ENCODE measurements around the gene ZNF653.

Gene ZNF653

DNA sequence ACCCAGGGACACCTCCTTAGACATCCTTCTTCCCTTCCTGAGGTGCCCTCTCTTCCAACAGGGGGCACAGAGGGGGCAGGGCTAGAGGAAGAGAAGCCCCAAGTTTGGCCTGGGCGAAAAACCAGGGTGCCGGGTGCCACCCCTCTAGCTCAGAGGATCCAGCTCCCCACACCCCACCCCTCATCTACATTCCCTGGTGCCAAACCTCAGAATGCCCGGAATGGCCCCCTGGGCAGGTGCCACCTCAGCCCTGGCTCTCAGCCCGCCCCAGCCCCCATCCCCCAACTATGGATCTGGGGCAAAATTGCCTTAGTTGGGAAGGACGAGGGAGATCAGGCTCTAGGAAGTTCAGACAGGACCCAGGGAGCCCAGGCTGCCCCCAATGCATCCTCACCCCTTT, 35.0 kb upstream of the ZNF653 start:
- no peak overlapping the region for H3K27ac ChIP-seq (ENCODE audit: insufficient read depth, low read depth, low read length, poor library complexity, severe bottlenecking)
- H3K4me1 ChIP-seq (ENCODE audit: control insufficient read depth, insufficient read depth, low read length), result peaks cover 17% of the 10 kb centered on the region
- no peaks in the 10 kb centered on the region for H3K9me3 ChIP-seq (ENCODE audit: control insufficient read depth, low read length)
- no peak overlapping the region for H3K4me3 ChIP-seq (ENCODE audit: insufficient read depth, low read depth, low read length)
- H3K36me3 ChIP-seq (ENCODE audit: control insufficient read depth, insufficient read depth, low read length), result no peaks in the 10 kb centered on the region
- WGBS, 2 experiments, result 90 to 93% methylated on average over 5 of the region's 5 CpGs
- no peaks in the 10 kb centered on the region for H3K27me3 ChIP-seq (ENCODE audit: control insufficient read depth, insufficient read depth, low read length, poor library complexity, severe bottlenecking)

GRCh38 chr19:11539495-11540365, 34.1 kb upstream of the ZNF653 start:
- WGBS, 2 experiments, result 10% methylated on average over 34 to 36 of the region's 36 CpGs
- H3K9me3 ChIP-seq (ENCODE audit: control insufficient read depth, low read length), result no peaks in the 10 kb centered on the region
- H3K4me1 ChIP-seq (ENCODE audit: control insufficient read depth, insufficient read depth, low read length), result peaks cover 17% of the 10 kb centered on the region
- peaks cover 1% of the 10 kb centered on the region for H3K27me3 ChIP-seq (ENCODE audit: control insufficient read depth, insufficient read depth, low read length, poor library complexity, severe bottlenecking)
- peak overlapping the region; percentile 36 for H3K4me3 ChIP-seq (ENCODE audit: insufficient read depth, low read depth, low read length)
- no peak overlapping the region for H3K27ac ChIP-seq (ENCODE audit: insufficient read depth, low read depth, low read length, poor library complexity, severe bottlenecking)
- no peaks in the 10 kb centered on the region for H3K36me3 ChIP-seq (ENCODE audit: control insufficient read depth, insufficient read depth, low read length)

DNA sequence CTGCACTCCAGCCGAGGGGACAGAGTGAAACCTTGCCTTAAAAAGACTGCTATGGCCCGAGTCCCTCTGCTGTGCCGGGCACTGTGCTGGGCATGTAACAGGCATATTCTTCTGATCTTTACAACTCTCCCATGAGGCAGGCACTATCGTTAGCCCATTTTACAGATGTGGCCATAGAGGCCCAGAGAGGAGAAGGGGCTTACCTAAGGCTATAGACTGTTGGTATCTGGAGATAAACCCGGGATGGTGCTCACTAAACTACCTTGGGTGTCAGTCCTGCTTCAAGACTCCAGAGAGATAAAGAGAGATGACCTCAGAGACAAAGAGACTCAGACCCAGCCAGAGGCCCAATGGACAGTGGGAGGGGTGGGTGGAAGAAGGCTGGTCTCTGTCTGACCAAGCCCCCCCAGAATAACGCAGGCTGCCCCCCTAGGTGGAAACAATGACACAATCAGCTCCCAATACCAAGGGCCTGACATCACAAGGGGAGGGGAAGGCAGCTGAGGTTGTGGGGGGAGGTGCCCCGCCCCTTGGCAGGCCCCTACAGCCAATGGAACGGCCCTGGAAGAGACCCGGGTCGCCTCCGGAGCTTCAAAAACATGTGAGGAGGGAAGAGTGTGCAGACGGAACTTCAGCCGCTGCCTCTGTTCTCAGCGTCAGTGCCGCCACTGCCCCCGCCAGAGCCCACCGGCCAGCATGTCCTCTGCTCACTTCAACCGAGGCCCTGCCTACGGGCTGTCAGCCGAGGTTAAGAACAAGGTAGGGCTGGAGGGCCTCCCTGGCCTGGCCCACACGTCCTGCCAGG, 32.8 kb upstream of the ZNF653 start, which contains the start of gene CNN1:
Gene CNN1, plus strand, starts transcription at position 620 of the 805 bp plus-strand sequence. Its CDS starts 77 bp downstream, at position 697.
- Histone ChIP-seq H3K36me3 (ENCODE audit: control insufficient read depth, insufficient read depth, low read length) (no peaks in the 10 kb centered on the region), H3K4me3 (ENCODE audit: insufficient read depth, low read depth, low read length) (peak within 1 kb of the TSS; percentile 36), H3K27me3 (ENCODE audit: control insufficient read depth, insufficient read depth, low read length, poor library complexity, severe bottlenecking) (peaks cover 5% of the 10 kb centered on the region), H3K27ac (ENCODE audit: insufficient read depth, low read depth, low read length, poor library complexity, severe bottlenecking) (peak within 1 kb of the TSS; percentile 44), H3K9me3 (ENCODE audit: control insufficient read depth, low read length) (no peaks in the 10 kb centered on the region), H3K4me1 (ENCODE audit: control insufficient read depth, insufficient read depth, low read length) (peaks cover 17% of the 10 kb centered on the region)
- WGBS, 2 experiments, result 19 to 22% methylated on average over 21 of the region's 21 CpGs

GRCh38 chr19:11535792-11536595, 30.4 kb upstream of the ZNF653 start:
- peaks cover 17% of the 10 kb centered on the region for H3K4me1 ChIP-seq (ENCODE audit: control insufficient read depth, insufficient read depth, low read length)

DNA sequence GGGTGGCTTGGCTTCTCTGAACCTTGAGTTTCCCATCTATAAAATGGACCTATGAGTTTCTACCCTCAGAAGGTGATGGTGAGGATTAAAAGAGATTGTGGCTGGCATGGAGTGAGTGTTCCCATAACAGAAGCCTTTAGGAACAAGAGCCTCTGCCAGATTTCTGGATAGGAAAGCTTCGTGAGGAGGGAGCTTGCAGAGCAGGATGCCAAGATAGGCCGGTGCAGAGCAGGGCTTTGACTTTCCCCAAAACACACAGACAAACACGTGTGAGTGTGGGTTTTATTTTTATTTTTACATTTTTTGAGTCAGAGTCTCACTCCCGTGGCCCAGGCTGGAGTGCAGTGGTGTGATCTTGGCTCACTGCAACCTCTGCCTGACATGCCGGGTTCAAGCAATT, 29.3 kb upstream of the ZNF653 start:
- Histone ChIP-seq H3K9me3 (ENCODE audit: control insufficient read depth, low read length) (no peaks in the 10 kb centered on the region), H3K27ac (ENCODE audit: insufficient read depth, low read depth, low read length, poor library complexity, severe bottlenecking) (no peak overlapping the region), H3K36me3 (ENCODE audit: control insufficient read depth, insufficient read depth, low read length) (no peaks in the 10 kb centered on the region), H3K4me1 (ENCODE audit: control insufficient read depth, insufficient read depth, low read length) (peaks cover 12% of the 10 kb centered on the region), H3K4me3 (ENCODE audit: insufficient read depth, low read depth, low read length) (no peak overlapping the region), H3K27me3 (ENCODE audit: control insufficient read depth, insufficient read depth, low read length, poor library complexity, severe bottlenecking) (peaks cover 5% of the 10 kb centered on the region)
- 87 to 92% methylated on average over 5 of the region's 5 CpGs for WGBS, 2 experiments

More at GRCh38 chr19:11535792-11536595, 30.4 kb upstream of the ZNF653 start:
- Histone ChIP-seq H3K27ac (ENCODE audit: insufficient read depth, low read depth, low read length, poor library complexity, severe bottlenecking) (no peak overlapping the region), H3K4me3 (ENCODE audit: insufficient read depth, low read depth, low read length) (peak overlapping the region; percentile 38), H3K27me3 (ENCODE audit: control insufficient read depth, insufficient read depth, low read length, poor library complexity, severe bottlenecking) (peaks cover 5% of the 10 kb centered on the region), H3K36me3 (ENCODE audit: control insufficient read depth, insufficient read depth, low read length) (no peaks in the 10 kb centered on the region), H3K9me3 (ENCODE audit: control insufficient read depth, low read length) (no peaks in the 10 kb centered on the region)
- 12 to 13% methylated on average over 54 of the region's 54 CpGs for WGBS, 2 experiments

DNA sequence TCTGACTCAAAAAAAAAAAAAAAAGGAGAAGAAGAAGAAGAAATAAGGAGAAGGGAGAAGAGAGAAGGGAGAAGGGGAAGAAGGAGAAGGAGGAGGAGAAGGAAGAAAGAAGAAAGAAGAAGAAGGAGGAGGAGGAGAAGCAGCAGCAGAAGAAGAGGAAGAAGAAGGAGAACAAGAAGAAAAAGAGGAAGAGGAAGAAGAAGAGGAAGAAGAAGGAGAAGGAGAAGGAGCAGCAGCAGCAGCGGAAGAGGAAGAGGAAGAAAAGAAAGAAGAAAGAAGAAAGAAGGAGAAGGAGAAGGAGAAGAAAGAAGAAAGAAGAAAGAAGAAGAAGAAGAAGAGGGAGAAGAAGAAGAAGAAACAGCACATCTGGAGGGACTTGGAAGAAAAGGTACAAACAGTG, 28.9 kb upstream of the ZNF653 start:
- 92 to 94% methylated on average over 1 of the region's 1 CpG for WGBS, 2 experiments
- H3K36me3 ChIP-seq (ENCODE audit: control insufficient read depth, insufficient read depth, low read length), result no peaks in the 10 kb centered on the region
- H3K4me1 ChIP-seq (ENCODE audit: control insufficient read depth, insufficient read depth, low read length), result peaks cover 11% of the 10 kb centered on the region
- H3K27me3 ChIP-seq (ENCODE audit: control insufficient read depth, insufficient read depth, low read length, poor library complexity, severe bottlenecking), result peaks cover 5% of the 10 kb centered on the region
- H3K4me3 ChIP-seq (ENCODE audit: insufficient read depth, low read depth, low read length), result no peak overlapping the region
- H3K9me3 ChIP-seq (ENCODE audit: control insufficient read depth, low read length), result no peaks in the 10 kb centered on the region
- H3K27ac ChIP-seq (ENCODE audit: insufficient read depth, low read depth, low read length, poor library complexity, severe bottlenecking), result no peak overlapping the region

DNA sequence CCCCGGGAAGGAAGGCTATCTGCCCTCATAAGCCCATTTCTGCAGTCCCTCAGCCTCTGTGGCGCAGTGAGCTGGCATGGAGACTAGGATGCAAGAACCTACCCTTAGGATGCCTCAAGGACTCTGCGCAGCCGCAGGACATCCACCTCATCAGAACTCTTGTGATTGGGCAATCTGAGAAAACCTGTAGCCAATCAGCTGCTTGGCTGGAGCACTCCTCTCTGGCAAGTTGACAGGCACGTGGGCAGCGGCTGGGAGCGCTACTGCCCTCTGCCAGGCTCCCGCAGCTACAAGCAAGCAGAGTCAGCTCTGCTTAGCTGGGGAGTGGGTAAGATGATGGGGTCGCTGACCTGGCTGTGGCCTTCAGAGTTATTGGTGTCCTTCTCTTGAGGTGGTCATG, 24.8 kb upstream of the ZNF653 start:
- Histone ChIP-seq H3K27me3 (ENCODE audit: control insufficient read depth, insufficient read depth, low read length, poor library complexity, severe bottlenecking) (peaks cover 5% of the 10 kb centered on the region), H3K4me1 (ENCODE audit: control insufficient read depth, insufficient read depth, low read length) (peaks cover 4% of the 10 kb centered on the region), H3K4me3 (ENCODE audit: insufficient read depth, low read depth, low read length) (no peak overlapping the region), H3K27ac (ENCODE audit: insufficient read depth, low read depth, low read length, poor library complexity, severe bottlenecking) (no peak overlapping the region), H3K9me3 (ENCODE audit: control insufficient read depth, low read length) (no peaks in the 10 kb centered on the region), H3K36me3 (ENCODE audit: control insufficient read depth, insufficient read depth, low read length) (no peaks in the 10 kb centered on the region)
- WGBS, 2 experiments, result 40 to 42% methylated on average over 9 of the region's 9 CpGs

GRCh38 chr19:11528551-11529341, 23.1 kb upstream of the ZNF653 start, which contains the start of gene ECSIT:
ECSIT (minus strand) TSS chr19:11529134; CDS start chr19:11519170, 9,964 bp downstream.
- H3K36me3 ChIP-seq (ENCODE audit: control insufficient read depth, insufficient read depth, low read length), result no peaks in the 10 kb centered on the region
- peak within 1 kb of the TSS; percentile 91 for H3K27ac ChIP-seq (ENCODE audit: insufficient read depth, low read depth, low read length, poor library complexity, severe bottlenecking)
- H3K9me3 ChIP-seq (ENCODE audit: control insufficient read depth, low read length), result no peaks in the 10 kb centered on the region
- no peaks in the 10 kb centered on the region for H3K27me3 ChIP-seq (ENCODE audit: control insufficient read depth, insufficient read depth, low read length, poor library complexity, severe bottlenecking)
- WGBS, 2 experiments, result 0 to 1% methylated on average over 47 of the region's 47 CpGs
- H3K4me3 ChIP-seq (ENCODE audit: insufficient read depth, low read depth, low read length), result peak within 1 kb of the TSS; percentile 89
- H3K4me1 ChIP-seq (ENCODE audit: control insufficient read depth, insufficient read depth, low read length), result peaks cover 4% of the 10 kb centered on the region

- H3K4me3 ChIP-seq (ENCODE audit: insufficient read depth, low read depth, low read length), result no peak overlapping the region
- WGBS, 2 experiments, result 93 to 94% methylated on average over 9 of the region's 9 CpGs
- no peaks in the 10 kb centered on the region for H3K9me3 ChIP-seq (ENCODE audit: control insufficient read depth, low read length)
- H3K27ac ChIP-seq (ENCODE audit: insufficient read depth, low read depth, low read length, poor library complexity, severe bottlenecking), result no peak overlapping the region
- H3K4me1 ChIP-seq (ENCODE audit: control insufficient read depth, insufficient read depth, low read length), result no peaks in the 10 kb centered on the region
- H3K27me3 ChIP-seq (ENCODE audit: control insufficient read depth, insufficient read depth, low read length, poor library complexity, severe bottlenecking), result no peaks in the 10 kb centered on the region
- no peaks in the 10 kb centered on the region for H3K36me3 ChIP-seq (ENCODE audit: control insufficient read depth, insufficient read depth, low read length)
These were observed 13.5 kb upstream of the ZNF653 start for GRCh38 chr19:11519138-11519537.

Measured in ectodermal cell (in vitro differentiated cells).